Fibroblast of lung (primary cell): ENCODE data around the gene CAMTA1.

Experiments used
- CTCF ChIP-seq, 2 donors: IDR thresholded peaks in 1 of 2; conservative IDR thresholded peaks in 1 of 2; 1 replicate in 1 of 2; 2 replicates in 1 of 2; pipeline ENCODE4 v1.5.1; 2011 to 2012; ENCODE audit warnings: low read length in 2 of 2, control low read depth in 1 of 2, inconsistent platforms in 1 of 2, low read depth in 1 of 2, mild to moderate bottlenecking in 1 of 2
- EZH2 ChIP-seq: IDR thresholded peaks from 2 replicates; pipeline ENCODE4 v1.5.1; 2012; ENCODE audit warnings: low read length, control low read depth, mild to moderate bottlenecking; ENCODE audit errors: missing control alignments

- TF ChIP-seq EZH2, result no peak
- TF ChIP-seq CTCF (conservative IDR thresholded peaks at IDR 0.05 in 1 of 2, IDR thresholded peaks at IDR 0.05 in 1 of 2; ENCODE audit: low read depth in 1 of 2, low read length in 2 of 2), result no peak
Measured at GRCh38 chr1:6982860-6983259, 197.6 kb downstream of the CAMTA1 start.
